CD4-positive, alpha-beta T cell (primary cell): Measurements from ENCODE around the gene DLG5. TPM values are rescaled to one million over a fixed set of nuclear protein-coding genes. Genes with fewer than 3 reads are reported as not detected.

Experiments
- ATAC-seq: fragments of 200-7000 bp; cut with Tn5 transposase; one replicate; pipeline ENCODE4 v1.10.0; 2022; ENCODE audit warnings: mild to moderate bottlenecking; ENCODE audit not compliant: poor library complexity
- CTCF ChIA-PET: fragments of 350-600 bp; sonication (Branson Sonifier 250); formaldehyde crosslinking; loops from one replicate; lab custom pipeline; 2021; ENCODE audit warnings: antibody characterized with exemption, inconsistent platforms; lab: Charles Lee
- POLR2A ChIA-PET: fragments of 350-600 bp; sonication (Branson Sonifier 250); formaldehyde crosslinking; loops from one replicate; lab custom pipeline; 2021; ENCODE audit warnings: antibody characterized with exemption, inconsistent platforms; lab: Charles Lee
- DNase-seq, 14 experiments: peaks; one replicate each; pipeline ENCODE4 v3.0.0-alpha.2; 2013 to 2020; ENCODE audit warnings: mixed read lengths in 2 of 14
- H3K27ac ChIP-seq, 2 donors: one replicate each; pipeline versions ENCODE4 v1.5.1 to v1.7.0; 2013; ENCODE audit warnings: low read length in 2 of 2, low read depth in 1 of 2, mild to moderate bottlenecking in 1 of 2
- H3K27me3 ChIP-seq, 2 experiments: 1 replicate in 1 of 2; 2 replicates in 1 of 2; pipeline versions ENCODE4 v1.6.1 to v1.7.0; 2013; ENCODE audit warnings: low read length in 2 of 2, control low read depth in 1 of 2, mild to moderate bottlenecking in 1 of 2, moderate library complexity in 1 of 2; ENCODE audit not compliant: insufficient read depth in 2 of 2, control insufficient read depth in 1 of 2
- H3K36me3 ChIP-seq: one replicate; pipeline ENCODE4 v1.6.1; 2013; ENCODE audit warnings: low read length, control low read depth; ENCODE audit not compliant: insufficient read depth
- H3K4me1 ChIP-seq: one replicate; pipeline ENCODE4 v1.6.1; 2013; ENCODE audit warnings: low read length, control low read depth; ENCODE audit not compliant: insufficient read depth
- H3K4me3 ChIP-seq: one replicate; pipeline ENCODE4 v1.5.1; 2013; ENCODE audit warnings: mild to moderate bottlenecking, low read length, moderate library complexity
- H3K9me3 ChIP-seq, 2 experiments: 1 replicate in 1 of 2; 2 replicates in 1 of 2; pipeline versions ENCODE4 v1.6.1 to v1.7.0; 2013; ENCODE audit warnings: low read length in 2 of 2, mild to moderate bottlenecking in 2 of 2, control low read depth in 1 of 2, moderate library complexity in 1 of 2; ENCODE audit not compliant: control insufficient read depth in 1 of 2, insufficient read depth in 1 of 2
- H3K27ac Mint-ChIP-seq: one replicate; pipeline ENCODE4 v1.8.0; 2020; ENCODE audit warnings: mixed read lengths
- H3K27me3 Mint-ChIP-seq: one replicate; pipeline ENCODE4 v1.8.0; 2021; ENCODE audit warnings: mixed read lengths
- H3K36me3 Mint-ChIP-seq: one replicate; pipeline ENCODE4 v1.8.0; 2021; ENCODE audit warnings: low read depth, mixed read lengths
- H3K4me1 Mint-ChIP-seq: one replicate; pipeline ENCODE4 v1.8.0; 2021; ENCODE audit warnings: low read depth, mixed read lengths
- H3K4me3 Mint-ChIP-seq: one replicate; pipeline ENCODE4 v1.8.0; 2020; ENCODE audit warnings: mild to moderate bottlenecking, mixed read lengths
- H3K9me3 Mint-ChIP-seq: one replicate; pipeline ENCODE4 v1.8.0; 2020; ENCODE audit warnings: mixed read lengths
- intact Hi-C, 2 experiments: fragments of 100-400 bp; cut with DNase I in 1 of 2; cut with micrococcal nuclease in 1 of 2; formaldehyde crosslinking; loops; one replicate each; pipeline versions ENCODE4 v1.15.1 to v1.9.0; 2023 to 2025; cut with DNase I, micrococcal nuclease
- total RNA-seq, 174 experiments: library from RNA in 2 of 174; stranded (reverse) in 2 of 174; gene quantifications; one replicate each; pipeline ENCODE4 v1.2.3 and lab custom pipeline; 2021 to 2026
- TF ChIP-seq, protein P1 (sequence below): fragments of 200-600 bp; IDR thresholded peaks from one replicate; pipeline ENCODE4 v1.8.0; 2022; ENCODE audit warnings: antibody characterized with exemption, mild to moderate bottlenecking

Gene DLG5
- total RNA-seq, 2 experiments from 2014 or later: 7.1 to 7.4 TPM

GRCh38 chr10:77907462-77907861 lies 19.1 kb downstream of the DLG5 start:
- Mint-ChIP-seq H3K9me3 (no peaks in the 10 kb centered on the region), H3K36me3 (no peaks in the 10 kb centered on the region), H3K27me3 (no peaks in the 10 kb centered on the region), H3K4me1 (no peaks in the 10 kb centered on the region), H3K4me3 (no peak overlapping the region), H3K27ac (no peak overlapping the region)
- POLR2A ChIA-PET: no interaction called here
- H3K27me3 ChIP-seq: no peaks in the 10 kb centered on the region
- no peaks in the 10 kb centered on the region for H3K36me3 ChIP-seq
- H3K4me3 ChIP-seq: no peak overlapping the region
- DNase-seq (no peak), ATAC-seq (no peak)
- H3K27ac ChIP-seq: no peak overlapping the region
- TF ChIP-seq, protein P1, sequence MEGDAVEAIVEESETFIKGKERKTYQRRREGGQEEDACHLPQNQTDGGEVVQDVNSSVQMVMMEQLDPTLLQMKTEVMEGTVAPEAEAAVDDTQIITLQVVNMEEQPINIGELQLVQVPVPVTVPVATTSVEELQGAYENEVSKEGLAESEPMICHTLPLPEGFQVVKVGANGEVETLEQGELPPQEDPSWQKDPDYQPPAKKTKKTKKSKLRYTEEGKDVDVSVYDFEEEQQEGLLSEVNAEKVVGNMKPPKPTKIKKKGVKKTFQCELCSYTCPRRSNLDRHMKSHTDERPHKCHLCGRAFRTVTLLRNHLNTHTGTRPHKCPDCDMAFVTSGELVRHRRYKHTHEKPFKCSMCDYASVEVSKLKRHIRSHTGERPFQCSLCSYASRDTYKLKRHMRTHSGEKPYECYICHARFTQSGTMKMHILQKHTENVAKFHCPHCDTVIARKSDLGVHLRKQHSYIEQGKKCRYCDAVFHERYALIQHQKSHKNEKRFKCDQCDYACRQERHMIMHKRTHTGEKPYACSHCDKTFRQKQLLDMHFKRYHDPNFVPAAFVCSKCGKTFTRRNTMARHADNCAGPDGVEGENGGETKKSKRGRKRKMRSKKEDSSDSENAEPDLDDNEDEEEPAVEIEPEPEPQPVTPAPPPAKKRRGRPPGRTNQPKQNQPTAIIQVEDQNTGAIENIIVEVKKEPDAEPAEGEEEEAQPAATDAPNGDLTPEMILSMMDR: no peak
- CTCF ChIA-PET: no interaction called here
- H3K9me3 ChIP-seq: no peaks in the 10 kb centered on the region
- H3K4me1 ChIP-seq: no peaks in the 10 kb centered on the region
- intact Hi-C loops: no loop called here

DNA sequence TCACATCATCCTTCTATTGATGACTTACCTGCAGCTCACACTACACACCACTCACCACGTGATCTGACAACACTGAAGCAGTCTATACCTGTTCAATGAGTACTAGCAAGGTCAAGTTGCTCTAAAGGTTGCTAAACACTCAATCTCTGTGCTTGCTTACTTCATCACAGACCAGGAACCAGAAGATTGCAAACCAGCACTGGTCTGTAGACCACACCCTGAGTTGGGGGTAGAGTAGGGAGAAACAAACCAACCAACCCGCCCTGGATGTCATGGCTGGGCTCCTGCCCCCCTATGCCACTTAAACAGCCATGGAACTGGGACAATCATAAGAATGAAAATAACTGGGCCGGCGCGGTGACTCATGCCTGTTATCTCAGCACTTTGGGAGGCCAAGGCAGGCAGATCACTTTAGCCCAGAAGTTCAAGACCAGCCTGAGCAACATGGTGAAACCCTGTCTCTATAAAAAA lies 19.6 kb downstream of the DLG5 start:
- no peak overlapping the region for H3K27ac Mint-ChIP-seq
- H3K9me3 Mint-ChIP-seq: no peaks in the 10 kb centered on the region
- no peak for DNase-seq
- no peak overlapping the region for H3K4me3 Mint-ChIP-seq
- Histone ChIP-seq H3K36me3 (no peaks in the 10 kb centered on the region), H3K4me1 (no peaks in the 10 kb centered on the region), H3K27ac (no peak overlapping the region), H3K4me3 (no peak overlapping the region), H3K27me3 (no peaks in the 10 kb centered on the region), H3K9me3 (no peaks in the 10 kb centered on the region)
- no peaks in the 10 kb centered on the region for H3K27me3 Mint-ChIP-seq
- TF ChIP-seq, protein P1: no peak
- intact Hi-C loops: no loop called here
- ChIA-PET CTCF (no interaction called here), POLR2A (no interaction called here)
- ATAC-seq: no peak
- no peaks in the 10 kb centered on the region for H3K4me1 Mint-ChIP-seq
- H3K36me3 Mint-ChIP-seq: no peaks in the 10 kb centered on the region

DNA sequence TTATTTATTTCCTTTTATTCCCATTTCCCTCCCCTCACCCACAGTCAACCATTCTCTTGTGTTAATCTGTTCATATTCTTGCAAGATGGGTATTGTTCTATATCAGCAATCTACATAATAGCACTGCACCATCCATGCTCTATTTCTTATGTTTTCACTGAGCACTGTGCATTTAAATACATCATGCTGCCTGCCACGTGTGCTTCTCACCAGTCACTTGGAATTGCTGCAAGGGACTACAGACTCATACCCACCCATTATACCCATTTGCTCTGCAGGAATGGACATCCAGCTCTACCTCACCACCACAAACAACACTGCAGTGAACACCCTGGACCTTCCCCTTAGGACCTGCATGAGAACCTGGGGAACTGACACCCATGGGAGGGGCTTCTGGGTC lies 20.8 kb downstream of the DLG5 start:
- CTCF ChIA-PET: no interaction called here
- TF ChIP-seq, protein P1: no peak
- no peak overlapping the region for H3K27ac ChIP-seq
- no peak overlapping the region for H3K27ac Mint-ChIP-seq
- intact Hi-C loops: no loop called here
- H3K4me3 ChIP-seq: no peak overlapping the region
- H3K36me3 Mint-ChIP-seq: no peaks in the 10 kb centered on the region
- POLR2A ChIA-PET: no interaction called here
- H3K27me3 ChIP-seq: no peaks in the 10 kb centered on the region
- no peaks in the 10 kb centered on the region for H3K36me3 ChIP-seq
- DNase-seq (no peak), ATAC-seq (no peak)
- H3K4me1 Mint-ChIP-seq: no peaks in the 10 kb centered on the region
- H3K4me1 ChIP-seq: no peaks in the 10 kb centered on the region
- H3K27me3 Mint-ChIP-seq: no peaks in the 10 kb centered on the region
- no peaks in the 10 kb centered on the region for H3K9me3 ChIP-seq
- no peak overlapping the region for H3K4me3 Mint-ChIP-seq
- no peaks in the 10 kb centered on the region for H3K9me3 Mint-ChIP-seq
